ENCODE measurements around the gene EFCC1.

Gene EFCC1

DNA sequence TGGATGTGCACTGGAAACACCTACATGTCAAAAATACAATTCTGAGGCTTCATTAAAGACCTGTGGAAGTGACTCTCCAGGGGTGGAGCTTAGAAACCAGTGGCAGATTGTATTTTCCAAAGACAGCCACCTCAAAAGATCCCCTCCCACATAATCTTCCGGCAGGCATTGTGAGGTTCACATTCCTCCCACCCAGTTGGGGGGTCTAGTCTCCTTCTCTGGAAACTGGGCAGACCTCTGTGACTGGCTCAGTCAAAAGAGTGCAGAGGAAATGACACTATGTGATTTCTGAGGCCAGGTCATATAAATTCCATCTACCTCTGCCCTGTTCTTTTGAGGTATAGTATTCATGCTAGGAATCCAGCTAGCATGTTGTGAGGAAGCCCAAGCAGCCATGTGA is 5.4 kb upstream of the EFCC1 start:
- no peak for DNase-seq

DNA sequence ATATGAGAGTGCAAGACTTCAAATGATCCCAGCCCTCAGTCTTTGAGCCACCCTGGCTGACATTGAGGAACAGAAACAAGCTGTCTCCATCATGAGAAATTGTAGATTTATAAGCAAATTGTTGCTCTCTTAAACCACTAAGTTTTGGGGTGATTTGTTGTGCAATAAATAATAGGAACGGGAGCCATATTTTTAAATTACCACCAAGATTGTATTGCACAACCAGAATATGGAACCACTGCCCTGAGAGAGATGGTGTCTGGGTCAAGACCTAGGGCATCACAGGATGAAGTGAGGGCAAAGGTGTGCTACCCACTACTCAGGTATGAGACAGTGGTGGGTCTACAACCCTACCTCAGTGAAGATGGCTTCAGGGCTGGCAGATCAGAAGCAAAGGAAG is 4.9 kb upstream of the EFCC1 start:
- DNase-seq = no peak

DNA sequence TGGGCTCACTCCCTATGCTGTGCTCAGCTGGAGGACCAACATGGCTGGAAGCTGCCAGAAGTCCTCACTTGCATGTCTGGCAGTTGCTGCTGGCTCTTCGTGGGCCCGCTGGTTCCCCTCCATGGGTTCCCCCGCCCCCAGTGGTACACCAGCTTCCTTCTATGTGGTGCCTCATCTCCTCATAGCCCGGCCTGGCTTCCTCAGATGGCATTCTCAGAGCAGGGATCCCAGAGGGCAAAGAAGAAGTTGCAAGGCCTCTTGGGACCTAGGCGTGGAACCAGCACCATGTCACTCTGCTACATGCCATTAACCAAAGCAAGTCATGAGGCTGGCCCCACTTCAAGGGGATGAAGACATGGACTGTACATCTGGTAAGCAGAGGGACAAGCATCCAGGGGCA is 4.4 kb upstream of the EFCC1 start:
- DNase-seq = no peak

DNA sequence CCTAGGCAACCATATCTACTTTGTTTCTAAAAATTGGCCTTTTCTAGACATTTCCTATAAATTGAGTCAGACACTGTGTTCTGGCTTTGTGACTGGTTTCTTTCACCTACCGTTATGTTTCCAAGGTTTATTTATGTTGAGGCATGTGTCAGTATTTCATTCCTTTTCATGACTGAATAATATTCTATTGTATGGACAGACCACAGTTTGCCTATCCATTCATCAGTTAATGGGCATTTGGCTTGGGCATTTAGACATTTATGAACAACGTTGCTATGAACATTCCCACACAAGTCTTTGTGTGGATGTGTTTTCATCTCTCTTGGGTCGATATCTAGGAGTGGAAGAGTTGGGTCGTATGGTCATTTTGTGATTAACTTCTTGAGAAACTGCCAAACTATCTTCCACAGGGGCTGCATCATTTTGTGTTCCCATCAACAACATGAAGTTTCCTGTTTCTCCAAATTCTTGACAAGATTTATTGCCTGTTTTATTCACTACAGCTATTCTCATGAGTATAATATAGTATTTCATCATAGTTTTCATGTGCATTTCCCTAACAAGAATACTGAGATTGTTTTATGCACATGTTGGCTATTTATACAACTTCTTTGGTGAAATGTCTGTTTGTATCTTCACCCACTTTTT is 3.5 kb upstream of the EFCC1 start:
- no peak for DNase-seq

DNA sequence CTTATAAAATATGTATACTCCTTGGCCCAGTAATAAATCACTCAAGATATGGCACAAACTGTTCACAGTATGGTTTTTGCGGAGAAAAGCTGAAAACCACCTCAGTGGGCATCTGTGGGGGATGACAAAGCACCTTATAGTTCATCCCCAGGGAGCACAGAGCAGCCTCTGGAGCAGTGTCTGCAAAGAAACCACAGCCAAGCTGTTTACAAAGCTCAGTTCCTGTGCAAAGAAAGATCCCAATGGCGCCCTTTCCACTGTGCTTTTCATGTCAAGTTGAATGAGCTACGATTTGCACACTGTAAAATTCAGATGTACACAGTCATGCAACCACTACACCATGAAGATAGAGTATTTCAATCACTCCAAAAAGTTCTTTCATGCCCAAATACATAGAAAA is 2.5 kb upstream of the EFCC1 start:
- no peak for DNase-seq

DNA sequence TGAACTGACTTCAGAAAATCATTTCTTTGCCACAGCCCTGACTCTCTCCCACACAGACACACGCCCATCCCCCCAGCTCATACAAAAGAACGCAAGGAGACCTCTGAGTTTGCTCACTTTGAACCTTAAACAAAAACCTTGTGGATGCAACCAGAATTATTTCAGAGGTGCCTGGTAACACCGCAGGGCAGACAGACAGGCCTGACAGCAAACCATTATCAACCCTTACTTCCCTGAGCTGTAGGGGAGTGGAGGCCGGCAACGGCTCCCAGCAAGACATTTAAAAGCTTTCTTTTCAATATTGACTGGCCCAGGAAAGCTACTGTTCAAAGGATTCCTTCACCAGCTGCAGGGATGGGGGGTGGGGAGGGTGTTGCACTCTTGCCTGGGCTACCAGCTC is 2.0 kb upstream of the EFCC1 start:
- no peak for DNase-seq

DNA sequence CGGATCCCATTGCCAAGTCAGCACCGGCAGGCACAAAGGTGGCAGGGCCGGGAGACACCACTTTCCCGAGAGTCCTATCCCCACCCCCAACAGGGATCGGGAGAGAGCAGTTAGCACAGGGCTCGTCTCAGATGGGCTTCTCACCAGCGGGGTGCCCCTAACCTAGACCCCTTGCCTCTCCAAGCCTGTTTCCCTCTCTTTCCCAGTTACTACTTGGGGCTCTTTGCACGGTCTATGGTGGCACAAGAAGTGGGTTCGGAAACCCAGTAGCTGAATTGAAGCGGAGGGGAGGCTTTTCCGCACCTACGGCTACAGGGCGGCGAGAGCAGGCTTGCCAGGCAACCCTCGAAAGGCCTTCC is 383 bp upstream of the EFCC1 start:
- no peak for DNase-seq

DNA sequence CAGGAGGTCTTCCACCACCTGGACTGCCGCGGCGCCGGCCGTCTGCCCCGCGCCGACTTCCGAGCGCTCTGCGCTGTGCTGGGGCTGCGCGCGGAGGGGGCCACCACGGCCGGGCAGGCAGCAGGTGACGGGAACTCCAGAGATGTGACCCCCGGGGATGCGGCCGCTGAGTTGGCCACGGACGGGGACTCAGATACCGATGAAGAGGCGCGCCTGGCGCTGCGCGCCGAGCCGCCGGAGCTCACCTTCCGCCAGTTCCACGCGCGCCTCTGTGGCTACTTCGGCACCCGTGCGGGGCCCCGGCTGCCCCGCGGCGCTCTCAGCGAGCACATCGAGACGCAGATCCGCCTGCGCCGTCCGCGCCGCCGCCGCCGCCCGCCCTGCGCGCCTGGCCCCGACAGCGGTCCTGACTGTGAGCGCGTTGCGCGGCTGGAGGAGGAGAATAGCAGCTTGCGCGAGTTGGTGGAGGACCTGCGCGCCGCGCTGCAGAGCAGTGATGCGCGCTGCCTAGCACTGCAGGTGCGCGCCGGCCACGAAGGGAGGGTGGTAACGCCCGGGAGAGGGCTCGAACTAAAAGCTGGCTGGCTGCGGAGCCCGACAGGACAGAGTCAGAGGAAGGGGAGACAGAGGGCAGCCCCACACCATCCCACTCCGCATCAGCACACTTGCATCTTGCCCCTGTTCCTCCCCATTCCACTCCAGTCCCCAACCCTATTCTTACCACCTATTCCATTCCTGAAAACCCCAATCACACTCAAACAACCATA is 885 bp downstream of the EFCC1 start:
- DNase-seq = no peak

DNA sequence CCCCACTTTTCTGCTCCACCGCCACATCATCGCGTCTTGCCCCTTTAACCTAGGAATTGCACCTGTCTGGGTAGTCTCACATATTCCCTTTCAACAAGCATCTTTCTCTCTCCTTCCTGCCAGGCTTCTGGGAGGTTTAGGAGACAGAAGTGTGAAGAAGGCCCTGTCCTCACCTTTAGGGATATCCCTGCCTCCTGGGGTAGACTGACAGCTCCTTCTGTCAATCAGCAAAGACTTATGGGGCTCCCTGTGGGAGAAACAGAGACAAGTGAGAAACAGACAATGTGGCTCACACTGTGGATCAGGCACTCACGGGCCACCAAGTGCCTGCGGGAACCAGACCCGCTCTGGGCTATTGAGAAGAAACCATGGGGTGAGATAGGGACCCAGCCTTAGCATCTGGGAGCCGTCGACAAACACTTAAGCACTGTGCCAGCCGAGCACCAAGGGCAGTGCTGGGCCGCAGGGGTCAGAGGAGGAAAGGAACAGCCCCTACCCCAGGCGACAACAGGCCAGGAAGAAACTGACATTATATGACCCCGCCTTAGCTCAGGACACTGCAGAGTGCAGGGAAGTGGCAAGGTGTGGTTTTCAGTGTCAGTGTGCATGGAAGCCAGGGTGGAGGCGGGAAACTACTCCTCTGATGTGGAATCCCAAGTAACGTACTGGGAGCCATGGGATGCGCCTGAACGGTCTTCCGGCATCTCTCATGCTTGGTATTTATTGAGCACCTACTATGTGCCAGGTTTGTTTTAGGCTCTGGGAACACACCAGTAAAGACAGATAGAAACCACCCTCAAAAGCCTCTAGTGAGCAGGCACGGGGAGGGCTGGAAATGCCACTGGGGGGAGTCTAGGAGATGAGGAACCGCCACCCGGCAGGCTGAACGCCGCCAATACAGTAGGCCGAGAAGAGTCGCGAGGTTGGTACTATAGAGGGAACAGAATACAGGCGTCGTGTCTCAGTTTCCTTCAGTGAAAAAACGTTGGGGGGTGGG is 1.8 kb downstream of the EFCC1 start:
- DNase-seq = no peak

DNA sequence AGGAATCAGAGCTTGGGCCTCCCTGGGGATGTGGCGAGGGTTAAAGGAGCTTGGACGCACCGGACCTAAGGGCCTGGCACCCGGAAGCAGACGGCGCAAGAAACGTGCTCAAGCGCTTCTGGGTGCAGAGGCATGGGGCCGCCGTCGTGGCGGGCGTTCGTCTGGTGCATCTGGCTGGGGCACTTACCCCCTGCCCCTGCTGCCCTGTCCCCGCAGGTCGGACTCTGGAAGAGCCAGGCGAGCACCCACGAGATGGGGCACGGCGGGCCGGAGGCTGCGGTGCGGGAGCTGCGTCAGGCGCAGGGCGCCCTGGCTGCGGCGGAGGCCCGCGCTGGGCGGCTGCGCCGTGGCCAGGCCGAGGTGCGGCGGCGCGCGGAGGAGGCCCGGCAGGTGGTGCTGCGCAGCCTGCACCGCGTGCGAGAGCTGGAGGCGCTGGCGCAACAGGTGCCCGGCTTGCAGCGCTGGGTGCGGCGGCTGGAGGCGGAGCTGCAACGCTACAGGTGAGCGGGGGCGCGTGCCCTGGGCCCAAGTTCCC is 2.5 kb downstream of the EFCC1 start:
- peak in 1 of 4 experiments; percentile 18 for DNase-seq

DNA sequence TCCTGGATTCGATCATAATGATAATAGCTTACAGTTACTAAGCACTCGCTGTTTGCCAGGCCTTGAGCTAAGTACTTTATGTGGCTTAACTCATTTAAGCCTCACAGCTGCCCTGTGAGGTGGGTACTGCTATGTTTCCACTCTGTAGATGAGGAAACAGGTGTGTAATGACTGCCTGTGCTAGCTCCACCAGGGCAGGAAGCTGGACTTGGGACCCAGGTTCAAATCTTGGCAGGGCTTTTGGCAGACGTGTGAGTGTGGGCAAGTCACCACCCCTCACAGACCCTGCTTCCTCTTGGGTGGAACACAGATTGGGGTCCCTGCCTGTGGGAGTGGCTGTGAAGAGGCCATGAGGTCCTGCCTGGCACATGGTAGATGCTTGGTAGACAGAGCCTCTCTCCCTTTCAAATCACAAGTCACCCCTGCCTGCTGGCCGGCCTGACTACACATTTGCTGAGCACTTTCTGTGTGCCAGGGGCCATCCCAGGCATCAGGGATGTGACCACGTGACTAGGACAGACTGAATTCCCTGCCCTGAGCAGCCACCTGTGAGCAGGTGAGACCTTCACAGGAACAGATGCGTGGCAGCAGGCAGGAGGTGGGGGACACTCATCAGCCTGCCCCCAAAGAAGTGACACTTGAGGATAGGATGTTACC is 3.7 kb downstream of the EFCC1 start:
- DNase-seq = no peak

DNA sequence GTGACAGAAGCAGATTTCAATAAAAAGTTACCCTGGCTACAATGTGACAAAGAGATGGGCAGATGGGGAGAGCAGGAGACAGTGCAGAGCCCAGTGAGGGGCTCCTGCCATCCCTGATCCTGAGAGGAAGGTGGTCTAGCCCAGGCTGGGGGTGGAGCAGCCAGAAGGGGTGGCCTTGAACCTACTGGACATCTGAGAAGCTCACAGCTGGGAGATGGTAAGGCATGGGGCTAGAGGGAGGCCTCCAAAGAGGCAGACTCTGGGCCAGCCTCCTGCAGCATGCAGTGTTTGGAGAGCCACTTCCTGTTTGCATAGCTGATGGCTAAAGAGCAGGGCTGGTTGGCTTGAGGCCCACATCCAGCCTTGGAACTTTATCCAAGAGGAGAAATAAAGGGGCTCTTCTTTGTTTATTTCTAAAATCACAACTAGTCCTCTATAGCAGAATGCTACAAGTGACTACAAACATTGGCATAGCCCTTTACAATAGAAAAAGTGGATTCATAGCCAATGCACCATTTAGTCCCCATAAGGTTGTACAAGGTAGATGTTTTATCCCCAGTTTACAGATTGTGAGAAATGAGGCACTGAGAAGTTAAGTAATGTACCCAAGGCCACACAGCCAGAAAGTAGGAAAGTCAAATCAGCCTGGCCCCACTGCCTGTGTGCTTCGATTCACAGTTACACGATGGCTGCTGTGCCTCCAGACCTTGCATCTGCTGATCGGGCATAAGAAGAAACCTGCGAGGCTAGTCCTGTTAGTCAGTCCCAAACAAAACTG is 4.6 kb downstream of the EFCC1 start:
- DNase-seq = no peak

DNA sequence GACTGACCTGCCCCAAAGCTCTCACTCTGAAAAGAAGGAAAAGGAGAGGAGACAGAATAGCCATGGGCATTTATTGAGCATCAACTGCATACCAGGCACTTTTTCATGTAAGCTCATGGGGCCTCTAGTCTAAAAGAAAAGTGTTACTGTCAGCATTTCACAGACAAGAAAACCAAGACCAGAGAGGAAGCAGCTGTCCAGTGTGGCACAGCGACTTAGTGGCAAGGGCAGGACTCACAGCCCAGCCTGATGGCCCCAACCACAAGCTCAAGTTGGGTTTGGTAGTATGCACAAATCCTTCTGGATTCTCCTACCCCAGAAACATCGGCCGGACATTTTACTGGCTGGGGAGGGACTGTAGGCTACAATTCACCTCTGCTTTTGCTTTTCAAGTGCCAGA is 5.8 kb downstream of the EFCC1 start:
- DNase-seq = no peak

DNA sequence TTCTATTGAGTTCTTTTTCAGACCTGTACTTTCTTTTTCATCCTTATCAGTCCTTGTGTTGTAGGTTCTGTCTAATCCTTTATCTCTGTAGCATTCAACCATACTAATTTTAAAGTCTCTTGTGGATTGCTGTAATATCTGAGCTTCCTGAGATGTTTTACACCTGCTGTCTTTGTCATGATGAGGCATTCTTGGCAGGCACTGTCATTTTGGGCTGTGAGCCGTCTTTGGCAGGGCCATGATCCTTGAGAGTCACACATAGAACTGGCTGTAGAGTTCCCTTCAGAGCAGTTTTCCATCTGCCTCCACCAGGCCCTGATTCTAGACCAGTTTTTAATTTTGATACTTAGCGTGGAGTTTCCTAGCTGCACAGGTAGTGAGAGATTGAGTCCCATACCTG is 6.7 kb downstream of the EFCC1 start:
- DNase-seq = no peak

DNA sequence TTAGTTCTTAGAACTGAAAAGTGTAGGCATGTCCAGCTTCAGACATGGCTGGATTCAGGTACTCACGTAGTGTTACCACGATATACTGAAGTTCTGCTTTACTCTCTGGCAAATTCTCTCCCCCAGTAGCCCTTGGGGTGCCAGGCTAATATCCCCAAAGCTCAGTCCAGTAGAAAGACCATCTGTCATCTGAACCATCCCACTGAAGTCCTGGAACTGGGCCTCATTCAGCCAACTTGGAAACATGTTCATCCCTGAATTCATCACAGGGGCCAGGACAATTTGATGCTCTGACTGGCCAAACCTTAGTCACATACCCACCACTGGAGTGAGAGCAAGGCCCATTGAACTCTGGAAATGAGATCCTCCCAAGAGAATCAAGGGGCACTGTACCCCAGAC is 8.2 kb downstream of the EFCC1 start:
- DNase-seq = no peak

DNA sequence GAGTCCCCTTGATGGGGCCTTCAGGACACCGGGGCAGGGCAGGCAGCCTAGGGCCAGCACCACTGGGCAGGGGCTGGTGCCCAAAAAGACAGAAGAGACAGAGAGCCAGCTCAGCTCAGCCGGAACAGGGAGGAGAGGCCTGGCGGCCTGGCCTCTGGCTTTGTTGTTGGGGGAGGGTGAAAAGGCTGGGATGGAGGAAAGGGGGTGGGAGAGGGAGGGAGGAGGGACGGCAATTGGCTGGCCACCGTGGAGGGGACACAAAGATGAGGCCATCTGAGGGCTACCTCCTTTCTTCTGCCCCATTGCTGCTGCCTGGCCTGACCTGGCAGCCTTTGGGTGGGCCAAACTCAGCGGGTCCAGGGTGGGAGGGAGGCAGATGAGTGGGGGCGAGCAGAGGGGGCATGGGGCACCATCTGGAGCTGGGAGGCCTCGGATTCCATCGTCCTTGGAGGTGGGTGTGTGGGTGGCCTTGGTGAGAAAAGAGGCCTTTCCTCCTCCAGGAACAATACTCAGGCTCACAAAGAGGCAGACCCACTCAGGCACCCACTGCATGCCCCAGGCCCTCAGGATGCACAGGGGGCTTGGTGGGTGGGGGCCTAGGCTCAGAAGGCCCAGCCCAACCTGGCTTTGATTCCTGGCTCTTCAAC is 9.3 kb downstream of the EFCC1 start:
- no peak for DNase-seq

DNA sequence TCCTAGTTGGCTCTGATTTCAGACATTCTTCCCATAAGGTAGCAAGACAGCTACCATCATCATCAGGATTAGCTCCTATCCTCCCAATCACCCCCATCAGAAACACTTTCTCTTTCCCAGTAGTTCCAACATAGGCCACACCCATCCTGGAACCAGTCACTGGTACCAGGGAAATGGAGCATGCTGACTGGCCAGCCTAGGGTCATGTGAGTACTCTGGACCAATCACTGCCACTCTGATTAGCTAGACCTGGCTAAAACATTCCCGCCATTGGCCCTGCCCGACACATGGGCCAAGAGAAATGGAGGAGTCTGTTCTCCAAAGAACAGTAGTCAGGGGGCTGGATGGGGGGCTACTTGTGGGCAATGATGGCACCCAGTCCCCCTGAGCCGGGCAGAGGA is 12.4 kb downstream of the EFCC1 start:
- no peak for DNase-seq

DNA sequence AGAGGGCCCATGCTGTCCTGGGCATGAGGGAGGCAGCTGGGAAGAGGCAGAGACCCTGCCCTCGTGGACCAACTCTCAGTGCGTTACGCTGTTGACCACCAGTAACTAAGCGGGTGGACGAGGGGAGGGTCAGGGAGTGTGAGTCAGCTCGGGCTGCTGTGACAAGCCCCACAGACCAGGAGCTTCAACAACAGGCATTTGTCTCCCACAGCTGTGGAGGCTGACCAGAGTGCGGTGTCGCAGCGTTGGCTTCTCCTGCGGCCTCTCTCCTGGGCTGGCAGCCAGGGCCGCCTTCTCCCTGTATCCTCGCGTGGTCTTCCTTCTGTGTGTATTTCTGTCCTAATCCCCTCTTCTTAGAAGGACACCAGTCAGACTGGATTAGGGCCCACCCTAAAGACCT is 13.0 kb downstream of the EFCC1 start:
- DNase-seq = no peak

DNA sequence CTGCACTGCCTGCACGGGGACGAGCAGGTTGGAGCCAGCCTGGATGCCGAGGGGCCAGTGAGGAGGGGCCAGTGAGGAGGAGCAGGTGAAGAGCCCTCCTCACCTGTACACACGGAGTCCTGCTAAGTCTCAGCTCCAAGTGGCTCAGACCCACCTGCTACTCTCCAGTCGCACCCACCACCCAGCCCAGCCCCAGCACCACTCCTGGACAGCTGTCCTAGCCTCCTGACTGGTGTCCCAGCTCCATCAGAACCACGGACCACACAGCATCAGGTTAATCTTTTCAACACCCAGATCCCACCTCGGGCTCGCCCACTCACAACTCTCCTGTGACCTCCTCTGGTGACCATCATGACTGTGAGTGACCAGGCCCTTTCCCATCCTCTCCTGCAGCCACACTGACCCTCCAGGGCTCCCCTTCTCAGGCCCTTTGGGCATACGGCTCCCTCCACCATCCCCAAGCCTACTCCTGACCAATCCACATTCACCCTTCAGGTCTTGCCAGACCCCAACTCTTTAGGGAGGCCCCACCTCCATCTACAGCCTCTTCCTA is 13.8 kb downstream of the EFCC1 start:
- no peak for DNase-seq

DNA sequence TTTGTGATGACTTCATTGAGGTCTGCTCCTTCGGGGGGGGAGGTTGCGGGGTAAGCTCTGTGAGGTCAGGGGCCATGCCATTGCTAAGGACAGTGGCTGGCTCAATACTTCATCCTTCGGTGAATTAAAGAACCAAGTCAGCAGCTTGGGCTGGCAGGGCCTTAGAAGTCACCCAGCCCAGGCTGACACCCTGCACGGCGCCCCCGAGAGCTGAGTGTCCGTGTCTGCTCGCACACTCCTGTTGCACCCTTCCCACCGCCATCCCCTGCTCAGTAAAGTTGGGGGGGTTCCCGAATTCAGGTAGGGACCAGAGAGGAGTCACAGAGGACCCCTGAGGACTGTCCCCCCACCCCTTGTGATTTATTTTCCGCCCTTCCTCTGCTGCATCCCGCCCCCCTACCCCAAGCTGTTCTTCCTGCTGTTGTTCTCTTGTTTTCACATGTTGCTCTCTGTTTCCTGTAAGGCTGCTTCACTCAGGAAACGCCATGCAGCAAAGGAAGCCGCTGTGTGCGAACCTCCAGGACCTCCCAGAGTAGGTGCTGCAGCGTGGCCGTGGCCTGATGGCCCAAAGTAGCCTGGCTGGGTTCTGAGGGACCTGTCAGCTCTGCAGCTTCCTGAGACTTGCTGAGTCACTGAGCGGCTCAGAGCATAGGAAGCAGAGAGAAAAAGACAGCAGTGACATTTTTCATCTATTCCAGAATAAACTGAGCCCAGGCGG is 14.4 kb downstream of the EFCC1 start:
- no peak for DNase-seq

DNA sequence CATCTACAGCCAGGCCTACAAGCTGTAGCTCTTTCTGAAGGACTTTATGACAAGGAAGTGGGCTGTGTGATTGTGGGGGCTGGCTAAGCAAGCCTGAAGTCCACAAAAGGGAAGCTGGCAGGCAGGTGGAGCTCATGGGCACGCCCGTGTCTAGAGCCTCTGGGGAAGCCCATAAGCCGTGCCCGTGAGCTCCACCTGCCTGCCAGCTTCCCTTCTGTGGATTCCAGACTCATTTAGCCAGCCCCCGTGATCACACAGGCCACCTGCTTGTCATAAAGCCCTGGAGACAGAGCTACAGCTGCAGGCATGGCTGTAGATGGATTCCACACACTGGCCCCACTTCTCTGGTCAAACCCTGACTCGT is 15.2 kb downstream of the EFCC1 start:
- DNase-seq = peak in 3 of 4 experiments; percentile 18 to 24 (median 19)

Measured in activated CD4-positive, CD25-positive, alpha-beta regulatory T cell (primary cell).